Astrocyte (in vitro differentiated cells and primary cell): Measurements from ENCODE around the gene NUMA1.

Experiments
- EZH2 ChIP-seq: IDR thresholded peaks from 2 replicates; pipeline ENCODE4 v1.6.1; 2012; ENCODE audit warnings: mild to moderate bottlenecking, low read length, inconsistent platforms; ENCODE audit not compliant: insufficient read depth
- TF ChIP-seq, protein P1 (sequence below): IDR thresholded peaks from 2 replicates; pipeline ENCODE4 v1.5.1; 2011; ENCODE audit warnings: low read depth, mild to moderate bottlenecking, inconsistent platforms, low read length, moderate library complexity; ENCODE audit not compliant: insufficient read depth

DNA sequence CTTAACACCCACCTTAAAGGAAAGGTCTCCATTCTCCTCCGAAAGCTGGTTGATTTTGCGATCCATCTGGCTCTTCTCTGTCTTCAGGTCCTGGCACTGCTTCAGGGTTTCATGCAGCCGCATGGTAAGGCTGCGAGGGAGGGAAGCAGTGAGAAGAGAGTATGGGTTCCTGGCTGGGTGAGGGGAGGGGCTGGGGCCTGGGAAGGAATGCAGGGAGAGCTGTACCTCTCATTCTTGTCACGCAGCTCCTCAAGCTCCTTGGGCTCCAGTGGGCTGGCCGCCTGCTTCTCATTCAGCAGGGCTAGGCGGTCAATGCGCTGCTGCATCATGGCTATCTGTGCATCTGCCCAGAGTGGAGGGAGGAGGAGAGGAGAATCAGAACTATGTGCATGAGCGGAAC lies 62.2 kb downstream of the NUMA1 start:
- TF ChIP-seq, protein P1, sequence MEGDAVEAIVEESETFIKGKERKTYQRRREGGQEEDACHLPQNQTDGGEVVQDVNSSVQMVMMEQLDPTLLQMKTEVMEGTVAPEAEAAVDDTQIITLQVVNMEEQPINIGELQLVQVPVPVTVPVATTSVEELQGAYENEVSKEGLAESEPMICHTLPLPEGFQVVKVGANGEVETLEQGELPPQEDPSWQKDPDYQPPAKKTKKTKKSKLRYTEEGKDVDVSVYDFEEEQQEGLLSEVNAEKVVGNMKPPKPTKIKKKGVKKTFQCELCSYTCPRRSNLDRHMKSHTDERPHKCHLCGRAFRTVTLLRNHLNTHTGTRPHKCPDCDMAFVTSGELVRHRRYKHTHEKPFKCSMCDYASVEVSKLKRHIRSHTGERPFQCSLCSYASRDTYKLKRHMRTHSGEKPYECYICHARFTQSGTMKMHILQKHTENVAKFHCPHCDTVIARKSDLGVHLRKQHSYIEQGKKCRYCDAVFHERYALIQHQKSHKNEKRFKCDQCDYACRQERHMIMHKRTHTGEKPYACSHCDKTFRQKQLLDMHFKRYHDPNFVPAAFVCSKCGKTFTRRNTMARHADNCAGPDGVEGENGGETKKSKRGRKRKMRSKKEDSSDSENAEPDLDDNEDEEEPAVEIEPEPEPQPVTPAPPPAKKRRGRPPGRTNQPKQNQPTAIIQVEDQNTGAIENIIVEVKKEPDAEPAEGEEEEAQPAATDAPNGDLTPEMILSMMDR = no peak
- no peak for TF ChIP-seq EZH2
